Measurements from ENCODE around the gene ANKRD63. TPM values are rescaled to one million over a fixed set of nuclear protein-coding genes. Genes with fewer than 3 reads are reported as not detected.
A peak's percentile ranks its signal among the peaks of the same experiment; 100 is the strongest.

The ANKRD63 gene
- polyA plus RNA-seq, 1 of the 3 experiments (the other 2 are of a cell fraction), result not detected

GRCh38 chr15:40285554-40286011, 2.7 kb upstream of the ANKRD63 start:
- 64% methylated on average over 1 of the region's 1 CpG for WGBS (ENCODE audit: low lambda C conversion rate)
- Histone ChIP-seq H3K4me2 (peak overlapping the region; percentile 23; the same call in 1 of the 2 replicates), H3K36me3 (replicated peaks in 1 of 2; ENCODE audit: control insufficient read depth in 1 of 2, insufficient read depth in 2 of 2, low read length in 1 of 2) (no peaks in the 10 kb centered on the region), H3K4me1 (ENCODE audit: control insufficient read depth in 1 of 2, insufficient read depth in 2 of 2, low read depth in 1 of 2, low read length in 1 of 2) (peaks cover 6 to 27% of the 10 kb centered on the region in 2 experiments; a peak in 3 of 4 replicates), H3K4me3 (ENCODE audit: low read depth in 2 of 2, low read length in 1 of 2) (no peak overlapping the region), H3K27me3 (ENCODE audit: insufficient read depth) (peaks cover 18% of the 10 kb centered on the region), H3F3A (replicated peaks; ENCODE audit: insufficient read depth) (peaks cover 9% of the 10 kb centered on the region), H4K20me1 (ENCODE audit: insufficient read depth) (no peaks in the 10 kb centered on the region), H2AFZ (ENCODE audit: low read depth) (no peak overlapping the region), H3K9me3 (no peaks in the 10 kb centered on the region), H3K27ac (ENCODE audit: low read depth in 2 of 2, low read length in 1 of 2) (no peak overlapping the region), H3K9me2 (no peaks in the 10 kb centered on the region), H3K9ac (no peak overlapping the region), H3K79me2 (ENCODE audit: insufficient read depth) (no peaks in the 10 kb centered on the region)
- no peak for DNase-seq
- CTCF ChIA-PET, result interaction anchor here (0.6 to 66.3 kb wide), 6 partner anchors 10 to 68 kb away, joined by 3 to 2194 read pairs (median 6); partner anchors contain the start of genes CCDC9B, DISP2, INAFM2 and PHGR1
- TF ChIP-seq NRF1 (IDR thresholded peaks at IDR 0.05; ENCODE audit: low read depth, low read length) (no peak), USF2 (IDR thresholded peaks at IDR 0.05; ENCODE audit: borderline replicate concordance, low read depth, low read length) (no peak), NFIC (IDR thresholded peaks at IDR 0.05; ENCODE audit: borderline replicate concordance) (no peak), RXRA (IDR thresholded peaks at IDR 0.05; ENCODE audit: borderline replicate concordance, low read depth) (no peak), RAD21 (IDR thresholded peaks at IDR 0.05; ENCODE audit: low read length) (no peak), ELF1 (IDR thresholded peaks at IDR 0.05) (no peak), YY1 (IDR thresholded peaks at IDR 0.05; ENCODE audit: low read depth) (no peak), FOXM1 (IDR thresholded peaks at IDR 0.05; ENCODE audit: low read depth) (no peak), IRF3 (IDR thresholded peaks at IDR 0.05; ENCODE audit: low read depth, low read length) (no peak), POLR2AphosphoS5 (IDR thresholded peaks at IDR 0.05; ENCODE audit: low read depth, low read length) (no peak), GATA2 (CRISPR knock-in tag; IDR thresholded peaks at IDR 0.05) (no peak), RFX5 (IDR thresholded peaks at IDR 0.05; ENCODE audit: low read length) (no peak), SIN3A (IDR thresholded peaks at IDR 0.05; ENCODE audit: borderline replicate concordance, low read depth, low read length) (no peak), REST (IDR thresholded peaks at IDR 0.05; ENCODE audit: low read depth, low read length) (no peak), MAX (IDR thresholded peaks at IDR 0.05; ENCODE audit: low read depth) (no peak), CTCF (IDR thresholded peaks at IDR 0.05) (no peak)
- POLR2A ChIA-PET, result interaction anchor here (0.7 to 1.5 kb wide), 2 partner anchors 16 to 56 kb away, joined by 4 to 5 read pairs; no protein-coding TSS in a partner anchor

All from SK-N-SH (cell line).